ENCODE measurements around the gene MS4A8.

- TF ChIP-seq CREB5 (CRISPR knock-in tag; IDR thresholded peaks at IDR 0.05; ENCODE audit: low read depth) (no peak), BACH2 (CRISPR knock-in tag; IDR thresholded peaks at IDR 0.05; ENCODE audit: borderline replicate concordance) (no peak), ZFP3 (CRISPR knock-in tag; IDR thresholded peaks at IDR 0.05) (no peak), PPARA (CRISPR knock-in tag; IDR thresholded peaks at IDR 0.05; ENCODE audit: borderline replicate concordance) (no peak)
Observed at GRCh38 chr11:60764879-60765278, 65.5 kb downstream of the MS4A8 start.

All from SK-N-SH treated with all-trans-retinoic acid at 6 μM for 48 hours (cell line).